HTR-8/SVneo (cell line): ENCODE results near the gene ZC3H12D.
"Not testable (repeated sequence)": the region's sequence is repeated elsewhere in the genome, so short reads cannot be mapped to it uniquely, and the experiment has no call there.

ENCODE experiments used
- DNase-seq: peaks from one replicate; pipeline ENCODE4 v3.0.0; 2011; ENCODE audit warnings: low spot score, mixed read lengths; ENCODE audit not compliant: insufficient read length
- FAIRE-seq: peaks from 2 replicates; lab custom pipeline; 2011; peaks lifted over from hg19 to GRCh38; lab: Jason Lieb, UNC

Gene ZC3H12D

DNA sequence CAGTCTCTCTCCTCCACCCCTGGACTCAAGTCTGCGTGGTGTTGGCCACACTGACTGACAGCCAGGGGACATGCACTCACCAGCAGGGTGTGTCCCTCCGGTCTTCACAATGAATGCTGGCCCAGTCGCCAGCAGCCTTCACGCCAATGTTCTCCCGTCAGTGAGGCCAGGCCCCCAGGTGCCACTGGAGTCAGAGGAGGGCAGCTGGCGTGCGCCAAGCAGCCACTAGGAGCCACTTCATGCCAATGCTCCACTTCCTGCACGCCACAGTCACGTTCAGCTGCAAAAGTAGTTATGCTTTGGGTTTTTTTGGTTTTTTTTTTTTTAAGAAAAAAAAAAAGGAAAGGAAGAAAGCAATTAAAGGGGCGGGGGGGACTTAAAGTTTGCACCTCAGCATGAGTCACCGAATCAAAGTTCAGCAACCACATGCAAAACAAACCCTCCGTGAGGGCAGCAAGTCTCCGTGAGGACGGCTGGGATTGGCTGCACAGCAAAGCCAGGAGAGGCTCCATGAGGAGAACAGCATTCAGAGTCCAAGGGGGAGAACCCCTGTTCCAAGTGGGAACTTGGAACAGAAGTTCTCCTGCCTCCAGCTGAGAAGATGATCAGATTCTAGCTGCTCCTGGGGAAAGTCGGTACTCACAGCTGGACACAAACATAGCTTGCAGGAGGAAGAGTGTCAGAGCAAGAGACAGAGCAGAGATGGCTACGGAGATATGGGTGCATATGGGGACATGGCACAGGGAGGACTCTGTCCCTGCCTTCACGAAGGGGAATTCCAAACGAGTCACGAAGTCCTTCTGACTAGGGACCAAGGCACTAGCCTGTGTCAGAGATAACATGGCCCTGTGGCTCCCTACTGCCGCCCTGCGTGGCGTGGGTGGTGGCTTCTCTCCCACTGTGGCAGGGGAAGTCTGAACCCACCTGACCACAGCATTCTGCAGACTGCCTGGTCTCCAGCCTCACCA is at the start of gene ZC3H12D:
TSS of gene ZC3H12D (minus strand) at position 282 of the 968 bp plus-strand sequence. CDS start 10,471 bp downstream, outside the sequence.
- no peak for DNase-seq
- no peak for FAIRE-seq

DNA sequence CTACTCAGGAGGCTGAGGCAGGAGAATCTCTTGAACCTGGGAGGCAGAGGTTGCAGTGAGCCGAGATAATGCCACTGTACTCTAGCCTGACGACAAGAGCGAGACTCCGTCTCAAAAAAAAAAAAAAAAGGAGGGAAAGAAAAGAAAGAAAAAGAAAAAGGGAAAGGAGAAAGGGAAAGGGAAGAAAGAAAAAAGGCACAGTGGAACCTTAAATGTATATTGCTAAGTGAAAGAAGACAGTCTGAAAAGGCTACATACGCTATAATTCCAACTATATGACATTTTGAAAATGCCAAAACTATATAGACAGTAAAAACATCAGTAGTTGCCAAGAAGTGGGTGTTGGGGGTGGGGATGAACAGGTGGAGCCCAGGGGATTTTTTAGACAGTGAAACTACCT is 44.8 kb upstream of the ZC3H12D start:
- DNase-seq = no peak
- FAIRE-seq = no peak

DNA sequence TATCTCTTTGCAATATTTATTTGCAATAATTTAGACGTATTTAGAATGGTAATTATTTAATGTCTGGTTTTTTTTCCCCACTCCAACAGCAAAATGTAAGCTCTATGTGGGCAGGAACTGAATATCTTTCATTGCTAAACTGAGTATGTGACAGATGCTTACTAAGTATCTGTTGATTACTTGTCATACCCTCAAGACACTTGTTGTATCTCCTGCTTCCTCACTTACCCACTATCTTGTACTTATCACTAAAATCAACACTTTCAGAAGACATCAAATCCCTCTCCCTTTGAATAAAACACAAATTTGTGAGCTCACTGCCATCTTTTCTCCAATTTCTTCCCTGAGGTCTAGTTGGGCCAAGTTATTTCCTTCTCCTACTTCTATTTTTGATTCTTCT is 30.7 kb upstream of the ZC3H12D start:
- no peak for DNase-seq
- no peak for FAIRE-seq

DNA sequence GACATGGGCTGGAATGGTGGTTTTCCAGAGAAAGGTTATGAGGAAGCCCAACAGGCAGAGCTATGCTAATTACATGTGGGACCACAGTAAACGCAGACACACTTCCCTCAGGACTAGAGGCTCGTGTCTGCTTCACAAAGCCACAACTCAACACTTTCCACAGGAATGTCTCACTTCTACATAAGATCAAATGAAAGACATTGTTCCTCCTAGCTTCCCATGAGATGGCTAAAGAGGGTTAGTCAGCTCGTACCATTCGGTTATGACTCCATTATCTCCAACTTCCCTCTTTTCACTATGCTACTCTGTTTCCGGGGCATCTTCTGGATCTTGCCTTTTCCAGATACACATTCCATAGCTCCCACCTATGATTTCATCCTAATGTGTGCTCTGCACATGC is 29.1 kb upstream of the ZC3H12D start:
- no peak for DNase-seq
- FAIRE-seq = no peak

GRCh38 chr6:149510793-149511512 is 26.1 kb upstream of the ZC3H12D start:
- FAIRE-seq (no peak), DNase-seq (no peak)

- FAIRE-seq (no peak), DNase-seq (no peak)
These were observed 23.7 kb upstream of the ZC3H12D start for GRCh38 chr6:149508485-149508884.

- DNase-seq (no peak), FAIRE-seq (no peak)
These were observed 19.1 kb upstream of the ZC3H12D start for GRCh38 chr6:149503872-149504271.

GRCh38 chr6:149503276-149503675 is 18.5 kb upstream of the ZC3H12D start:
- no peak for DNase-seq
- no peak for FAIRE-seq

DNA sequence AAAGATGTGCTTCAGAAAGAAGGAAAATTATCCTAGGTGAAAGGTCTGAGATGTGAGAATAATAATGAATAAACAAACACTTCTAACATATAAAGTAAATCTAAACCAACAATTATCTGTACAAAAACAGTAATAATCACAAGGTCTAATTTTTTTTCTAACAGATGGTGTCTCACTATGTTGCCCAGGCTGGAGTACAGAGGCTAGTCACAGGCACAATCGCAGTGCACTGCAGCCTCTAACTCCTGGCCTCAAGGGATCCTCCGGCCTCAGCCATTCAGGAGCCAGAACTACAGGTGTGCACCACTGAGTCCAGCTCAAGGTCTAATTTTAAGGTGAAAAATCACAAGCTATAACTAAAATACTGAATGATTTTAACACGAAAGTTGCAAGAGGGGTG is 17.0 kb upstream of the ZC3H12D start:
- no peak for DNase-seq
- no peak for FAIRE-seq

GRCh38 chr6:149501201-149501600 is 16.4 kb upstream of the ZC3H12D start:
- no peak for FAIRE-seq
- no peak for DNase-seq

DNA sequence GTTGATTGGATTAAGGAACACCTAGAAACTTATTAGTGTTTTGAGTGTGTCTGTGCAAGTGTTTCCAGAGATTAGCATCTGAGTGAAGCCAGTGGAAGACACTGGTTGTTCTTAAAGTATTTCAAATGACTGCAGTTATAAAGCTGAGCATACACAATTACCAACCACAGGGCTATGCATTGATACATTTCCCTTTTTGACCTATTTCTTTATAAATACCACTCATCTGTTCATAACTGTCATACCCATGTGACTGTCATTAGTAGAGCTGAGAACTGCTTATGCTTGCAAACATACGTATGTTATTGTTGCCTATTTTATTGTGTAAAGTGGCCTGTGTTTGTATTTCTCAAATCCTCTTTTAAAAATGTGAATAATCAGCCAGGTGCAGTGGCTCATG is 15.3 kb upstream of the ZC3H12D start:
- no peak for DNase-seq
- FAIRE-seq = no peak

GRCh38 chr6:149499066-149499465 is 14.3 kb upstream of the ZC3H12D start:
- FAIRE-seq (no peak), DNase-seq (peak; percentile 47)

- DNase-seq (no peak), FAIRE-seq (no peak)
These were observed 12.6 kb upstream of the ZC3H12D start for GRCh38 chr6:149497365-149497764.

DNA sequence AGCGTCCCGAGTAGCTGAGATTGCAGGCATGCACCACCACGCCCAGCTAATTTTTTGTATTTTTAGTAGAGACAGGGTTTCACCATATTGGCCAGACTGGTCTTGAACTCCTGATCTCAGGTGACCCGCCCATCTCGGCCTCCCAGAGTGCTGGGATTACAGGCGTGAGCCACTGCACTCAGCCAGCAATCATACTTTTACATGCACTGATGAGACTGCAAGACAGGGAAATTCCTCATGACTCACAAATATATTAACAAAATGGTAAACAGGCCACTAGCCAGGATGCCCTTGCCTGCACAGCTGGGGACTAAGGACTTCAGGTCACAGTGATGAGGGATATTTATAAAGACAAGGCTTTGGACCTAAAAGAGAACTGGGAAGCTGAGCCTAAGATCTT is 11.8 kb upstream of the ZC3H12D start:
- not testable (repeated sequence) for DNase-seq, FAIRE-seq

DNA sequence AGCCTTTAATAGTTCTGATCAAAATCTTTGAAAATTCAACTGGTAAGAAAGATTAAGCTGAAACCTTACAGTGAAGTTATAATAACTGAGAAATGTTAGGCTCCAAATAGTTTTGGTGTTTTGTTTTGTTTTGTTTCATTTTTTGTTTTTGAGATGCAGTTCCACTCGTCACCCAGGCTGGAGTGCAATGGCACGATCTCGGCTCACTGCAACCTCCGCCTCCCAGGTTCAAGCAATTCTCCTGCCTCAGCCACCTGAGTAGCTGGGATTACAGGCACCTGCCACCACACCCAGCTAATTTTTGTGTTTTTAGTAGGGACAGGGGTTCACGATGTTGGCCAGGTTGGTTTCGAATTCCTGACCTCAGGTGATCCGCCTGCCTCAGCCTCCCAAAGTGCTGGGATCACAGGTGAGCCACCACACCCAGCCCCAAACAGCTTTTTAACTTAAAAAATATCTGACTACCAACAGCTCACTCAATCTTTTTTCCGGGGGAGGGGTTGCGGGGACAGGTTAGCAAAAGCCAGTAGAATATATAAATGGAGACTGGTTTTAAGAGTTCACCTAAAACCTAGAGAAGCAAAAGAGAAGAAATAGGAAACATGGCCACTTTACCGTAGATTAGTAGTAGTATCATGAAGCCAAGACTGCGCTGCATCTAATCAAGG is 10.7 kb upstream of the ZC3H12D start:
- not testable (repeated sequence) for DNase-seq, FAIRE-seq

DNA sequence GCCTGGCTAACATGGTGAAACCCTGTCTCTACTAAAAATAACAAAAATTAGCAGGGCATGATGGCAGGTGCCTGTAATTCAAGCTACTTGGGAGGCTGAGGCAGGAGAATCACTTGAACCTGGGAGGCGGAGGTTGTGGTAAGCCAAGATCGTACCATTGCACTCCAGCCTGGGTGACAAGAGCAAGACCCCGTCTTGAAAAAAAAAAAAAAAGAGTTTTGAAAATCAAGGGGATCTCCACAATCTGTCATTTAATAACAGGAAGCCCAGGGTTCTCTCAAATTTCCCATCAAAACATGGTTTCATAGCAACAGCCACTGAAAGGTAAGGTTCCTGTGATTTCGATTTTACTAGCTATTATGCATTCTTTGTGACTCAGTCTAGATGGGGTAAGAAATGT is 10.0 kb upstream of the ZC3H12D start:
- DNase-seq = peak; percentile 21
- FAIRE-seq = not testable (repeated sequence)

GRCh38 chr6:149493761-149494320 is 9.0 kb upstream of the ZC3H12D start:
- no peak for DNase-seq
- FAIRE-seq = no peak

DNA sequence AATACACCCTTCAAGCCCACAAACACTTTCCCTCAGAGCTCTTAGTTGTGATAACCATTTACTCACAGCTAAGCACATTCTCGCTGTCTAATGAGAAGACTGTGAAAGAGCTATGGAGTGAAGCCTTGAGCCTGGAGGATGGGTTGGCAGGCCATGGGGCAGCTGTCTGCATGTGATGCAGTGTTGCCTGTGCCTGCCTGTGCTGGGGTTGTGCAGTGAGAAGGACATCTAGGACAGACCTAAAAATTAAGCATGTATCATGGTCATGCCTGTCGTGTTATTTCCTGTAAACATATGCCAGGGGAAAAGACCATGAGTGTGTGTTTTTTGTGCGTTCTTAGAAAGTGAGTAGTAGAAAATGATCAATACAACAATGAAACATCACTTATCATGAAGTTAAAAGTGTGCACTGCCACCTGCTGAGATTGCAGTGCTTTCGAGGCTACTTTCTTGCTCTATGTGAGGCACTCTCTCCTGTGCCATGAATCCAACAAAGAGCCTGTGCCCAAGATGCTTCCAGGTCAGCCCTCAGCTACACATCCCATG is 8.1 kb upstream of the ZC3H12D start:
- no peak for FAIRE-seq
- DNase-seq = no peak

DNA sequence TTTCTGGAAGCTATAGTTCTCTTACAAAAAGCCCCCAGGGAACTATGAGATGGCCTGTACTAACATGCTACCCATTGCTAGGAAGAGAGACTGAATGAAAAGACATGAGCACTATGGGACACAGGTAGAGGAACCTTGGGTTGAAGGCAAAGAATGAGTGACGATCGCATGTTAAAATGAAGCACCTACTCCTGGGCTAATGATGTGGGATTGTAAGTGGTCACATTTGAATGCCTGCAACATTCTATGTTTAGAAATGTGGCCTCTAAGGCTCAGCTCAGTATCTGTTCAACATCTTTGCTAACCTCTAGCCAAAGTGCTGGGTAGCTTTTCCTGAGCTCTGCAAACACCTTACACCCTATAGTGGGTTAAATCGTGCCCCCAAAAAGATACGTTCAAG is 5.2 kb upstream of the ZC3H12D start:
- no peak for DNase-seq
- no peak for FAIRE-seq

GRCh38 chr6:149488815-149489214 is 4.0 kb upstream of the ZC3H12D start:
- no peak for FAIRE-seq
- DNase-seq = no peak
